Measurements from ENCODE around the gene NAGK.

- TF ChIP-seq CTCF (IDR thresholded peaks at IDR 0.05) (no peak), POLR2AphosphoS5 (IDR thresholded peaks at IDR 0.05; ENCODE audit: insufficient read depth in 1 of 2, low read depth in 1 of 2) (no peak)
These were observed 3.5 kb upstream of the NAGK start for GRCh38 chr2:71064754-71065621.

All from vagina (tissue), 2 donors.